Suprapubic skin (tissue), 4 donors: ENCODE measurements around the gene AMBRA1.

ENCODE experiments used
- POLR2A ChIP-seq, 2 donors: fragments of 450-650 bp; IDR thresholded peaks; one replicate each; pipeline ENCODE4 v1.6.1; 2017; ENCODE audit warnings: antibody characterized with exemption in 2 of 2, mild to moderate bottlenecking in 2 of 2, moderate library complexity in 2 of 2
- POLR2AphosphoS5 ChIP-seq, 3 donors: sonication (generic); formaldehyde crosslinking; IDR thresholded peaks; one replicate each; pipeline ENCODE4 v1.6.1; 2017; ENCODE audit warnings: antibody characterized with exemption in 3 of 3
- TF ChIP-seq, protein P1 (sequence below), 2 donors: fragments of 200-600 bp in 1 of 2; fragments of 450-650 bp in 1 of 2; sonication (generic) in 1 of 2; IDR thresholded peaks; one replicate each; pipeline ENCODE4 v1.5.1; 2016 to 2019; ENCODE audit warnings: antibody characterized with exemption in 2 of 2, mild to moderate bottlenecking in 1 of 2, moderate library complexity in 1 of 2

DNA sequence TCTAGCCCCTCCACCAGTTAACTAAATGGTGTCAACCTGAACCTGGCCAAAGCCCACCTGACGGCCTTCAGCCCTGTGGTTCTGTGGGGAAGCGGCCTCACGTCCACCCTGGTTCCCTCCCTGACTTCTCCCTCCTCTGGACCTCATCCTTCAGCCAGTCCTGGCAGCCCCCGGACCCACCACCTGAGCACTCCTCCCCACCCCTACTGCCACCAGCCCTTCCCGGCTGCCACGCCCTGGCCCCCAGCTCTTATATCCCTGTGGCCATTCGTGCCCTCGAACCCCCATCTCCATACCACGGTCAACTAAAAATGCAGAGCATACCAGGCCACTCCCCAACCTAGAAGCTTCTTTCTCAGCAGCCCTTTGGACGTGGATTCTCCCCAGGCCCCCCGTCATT lies 216.5 kb downstream of the AMBRA1 start:
- TF ChIP-seq, protein P1, sequence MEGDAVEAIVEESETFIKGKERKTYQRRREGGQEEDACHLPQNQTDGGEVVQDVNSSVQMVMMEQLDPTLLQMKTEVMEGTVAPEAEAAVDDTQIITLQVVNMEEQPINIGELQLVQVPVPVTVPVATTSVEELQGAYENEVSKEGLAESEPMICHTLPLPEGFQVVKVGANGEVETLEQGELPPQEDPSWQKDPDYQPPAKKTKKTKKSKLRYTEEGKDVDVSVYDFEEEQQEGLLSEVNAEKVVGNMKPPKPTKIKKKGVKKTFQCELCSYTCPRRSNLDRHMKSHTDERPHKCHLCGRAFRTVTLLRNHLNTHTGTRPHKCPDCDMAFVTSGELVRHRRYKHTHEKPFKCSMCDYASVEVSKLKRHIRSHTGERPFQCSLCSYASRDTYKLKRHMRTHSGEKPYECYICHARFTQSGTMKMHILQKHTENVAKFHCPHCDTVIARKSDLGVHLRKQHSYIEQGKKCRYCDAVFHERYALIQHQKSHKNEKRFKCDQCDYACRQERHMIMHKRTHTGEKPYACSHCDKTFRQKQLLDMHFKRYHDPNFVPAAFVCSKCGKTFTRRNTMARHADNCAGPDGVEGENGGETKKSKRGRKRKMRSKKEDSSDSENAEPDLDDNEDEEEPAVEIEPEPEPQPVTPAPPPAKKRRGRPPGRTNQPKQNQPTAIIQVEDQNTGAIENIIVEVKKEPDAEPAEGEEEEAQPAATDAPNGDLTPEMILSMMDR (IDR thresholded peaks at IDR 0.05), result no peak
- TF ChIP-seq POLR2AphosphoS5 (IDR thresholded peaks at IDR 0.05), result no peak
- TF ChIP-seq POLR2A (IDR thresholded peaks at IDR 0.05), result no peak
